IMR-90 (cell line): ENCODE measurements around the gene HAO2. TPM values are rescaled to one million over a fixed set of nuclear protein-coding genes. Genes with fewer than 3 reads are reported as not detected.

ENCODE experiments used
- ATAC-seq: fragments of 200-7000 bp; cut with Tn5 transposase; 2 replicates; pipeline ENCODE4 v1.9.1; 2020; ENCODE audit warnings: low read depth, mild to moderate bottlenecking, moderate library complexity
- BruUV-seq: library from RNA; stranded (reverse); fragments of 400-500 nt; replicated peaks from 2 replicates; lab custom pipeline; 2021; lab: Mats Ljungman, UMichigan
- CTCF ChIA-PET: fragments of 300-600 bp; formaldehyde crosslinking; extraction: SDS; loops from one replicate; lab custom pipeline; 2021; ENCODE audit warnings: antibody characterized with exemption; lab: Yijun Ruan, JAX
- POLR2A ChIA-PET: fragments of 300-600 bp; sonication (Branson Sonifier 250); formaldehyde crosslinking; loops from one replicate; lab custom pipeline; 2022; ENCODE audit warnings: antibody characterized with exemption; ENCODE audit not compliant: unreplicated experiment; lab: Charles Lee
- DNase-seq: peaks from one replicate; pipeline ENCODE4 v3.0.0; 2013
- H2AFZ ChIP-seq: replicated peaks from 2 replicates; pipeline ENCODE3; 2013; ENCODE audit warnings: low read length, mild to moderate bottlenecking; ENCODE audit not compliant: poor library complexity
- H2AK5ac ChIP-seq: 2 replicates; pipeline ENCODE4 v1.6.1; 2013; ENCODE audit warnings: low read depth, low read length, inconsistent platforms
- H2AK9ac ChIP-seq: replicated peaks from 2 replicates; pipeline ENCODE3; 2013; ENCODE audit warnings: mild to moderate bottlenecking, low read depth, low read length, moderate library complexity; ENCODE audit not compliant: poor library complexity
- H2BK120ac ChIP-seq: 2 replicates; pipeline ENCODE4 v1.6.1; 2013; ENCODE audit warnings: low read depth, low read length, inconsistent platforms
- H2BK15ac ChIP-seq: 3 replicates; pipeline ENCODE4 v1.6.1; 2013; ENCODE audit warnings: low read depth, low read length, inconsistent platforms
- H2BK20ac ChIP-seq: 2 replicates; pipeline ENCODE4 v1.6.1; 2013; ENCODE audit warnings: low read depth, mild to moderate bottlenecking, inconsistent platforms, low read length, moderate library complexity
- H2BK5ac ChIP-seq: 2 replicates; pipeline ENCODE4 v1.6.1; 2013; ENCODE audit warnings: mild to moderate bottlenecking, low read depth, low read length, inconsistent platforms; ENCODE audit not compliant: poor library complexity, severe bottlenecking
- H3K14ac ChIP-seq: replicated peaks from 2 replicates; pipeline ENCODE4 v1.6.1; 2013; ENCODE audit warnings: low read depth, low read length, inconsistent platforms
- H3K18ac ChIP-seq: 2 replicates; pipeline ENCODE4 v1.6.1; 2013; ENCODE audit warnings: low read depth, low read length, control low read depth
- H3K23ac ChIP-seq: 2 replicates; pipeline ENCODE4 v1.6.1; 2013; ENCODE audit warnings: low read depth, low read length, inconsistent platforms
- H3K27ac ChIP-seq: 2 replicates; pipeline ENCODE4 v1.5.1; 2013; ENCODE audit warnings: mild to moderate bottlenecking, control low read depth, low read length; ENCODE audit not compliant: insufficient read depth
- H3K27me3 ChIP-seq: 2 replicates; pipeline ENCODE4 v1.6.1; 2013; ENCODE audit warnings: low read length; ENCODE audit not compliant: control insufficient read depth, insufficient read depth
- H3K36me3 ChIP-seq: 2 replicates; pipeline ENCODE4 v1.6.1; 2013; ENCODE audit warnings: low read length, mixed read lengths; ENCODE audit not compliant: control insufficient read depth, insufficient read depth
- H3K4ac ChIP-seq: 2 replicates; pipeline ENCODE4 v1.6.1; 2013; ENCODE audit warnings: low read depth, low read length, inconsistent platforms
- H3K4me1 ChIP-seq: 2 replicates; pipeline ENCODE4 v1.6.1; 2013; ENCODE audit warnings: low read length, mixed read lengths; ENCODE audit not compliant: control insufficient read depth, insufficient read depth
- H3K4me2 ChIP-seq: 2 replicates; pipeline ENCODE4 v1.6.1; 2013; ENCODE audit warnings: low read depth, mild to moderate bottlenecking, control low read depth, low read length, moderate library complexity
- H3K4me3 ChIP-seq: 2 replicates; pipeline ENCODE4 v1.5.1; 2013; ENCODE audit warnings: low read depth, mild to moderate bottlenecking, control low read depth, low read length, moderate library complexity; ENCODE audit not compliant: insufficient read depth
- H3K56ac ChIP-seq: 2 replicates; pipeline ENCODE4 v1.6.1; 2013; ENCODE audit warnings: low read length, inconsistent platforms; ENCODE audit not compliant: insufficient read depth; ENCODE audit errors: extremely low read depth
- H3K79me1 ChIP-seq, 2 experiments: 2 replicates each; pipeline ENCODE4 v1.6.1; 2013; ENCODE audit warnings: low read length in 2 of 2, inconsistent platforms in 1 of 2, low read depth in 1 of 2
- H3K9ac ChIP-seq: 2 replicates; pipeline ENCODE4 v1.6.1; 2013; ENCODE audit warnings: low read depth, low read length, control low read depth
- H3K9me1 ChIP-seq: 2 replicates; pipeline ENCODE4 v1.6.1; 2013; ENCODE audit warnings: low read length, inconsistent platforms; ENCODE audit not compliant: insufficient read depth
- H3K9me3 ChIP-seq: 2 replicates; pipeline ENCODE4 v1.6.1; 2013; ENCODE audit warnings: low read length; ENCODE audit not compliant: control insufficient read depth, insufficient read depth
- H4K20me1 ChIP-seq: 2 replicates; pipeline ENCODE4 v1.6.1; 2013; ENCODE audit warnings: low read length, inconsistent platforms; ENCODE audit not compliant: insufficient read depth
- H4K5ac ChIP-seq: 2 replicates; pipeline ENCODE4 v1.6.1; 2013; ENCODE audit warnings: mild to moderate bottlenecking, low read depth, low read length, control low read depth
- H4K8ac ChIP-seq, 2 experiments: 2 replicates each; pipeline ENCODE4 v1.6.1; 2013; ENCODE audit warnings: low read depth in 2 of 2, low read length in 2 of 2, control low read depth in 1 of 2, inconsistent platforms in 1 of 2
- H4K91ac ChIP-seq: 2 replicates; pipeline ENCODE4 v1.6.1; 2013; ENCODE audit warnings: low read depth, low read length, inconsistent platforms; ENCODE audit not compliant: insufficient read depth
- CHD1 ChIP-seq: IDR thresholded peaks from 2 replicates; pipeline ENCODE4 v1.6.1; 2012; ENCODE audit warnings: low read depth, low read length, improper control_type of control experiment
- ELK1 ChIP-seq: fragments of 150-350 bp; IDR thresholded peaks from 2 replicates; pipeline ENCODE4 v1.6.1; 2016; ENCODE audit warnings: low read depth, mild to moderate bottlenecking, low read length, moderate library complexity, borderline replicate concordance
- MAFK ChIP-seq: IDR thresholded peaks from 2 replicates; pipeline ENCODE4 v1.6.1; 2012; ENCODE audit warnings: low read depth, low read length, improper control_type of control experiment
- MAZ ChIP-seq: IDR thresholded peaks from 2 replicates; pipeline ENCODE4 v1.6.1; 2012; ENCODE audit warnings: low read depth, mild to moderate bottlenecking, low read length, improper control_type of control experiment, moderate library complexity, borderline replicate concordance
- SMC3 ChIP-seq: fragments of 150-350 bp; IDR thresholded peaks from 2 replicates; pipeline ENCODE4 v1.6.1; 2016; ENCODE audit warnings: low read depth, mild to moderate bottlenecking, antibody characterized with exemption, low read length, moderate library complexity
- USF2 ChIP-seq: fragments of 150-350 bp; IDR thresholded peaks from 2 replicates; pipeline ENCODE4 v1.6.1; 2017; ENCODE audit warnings: mild to moderate bottlenecking, antibody characterized with exemption, low read length, low read depth
- dilution Hi-C: fragments of 300-500 bp; cut with HindIII; formaldehyde crosslinking; loops from one replicate; pipeline ENCODE4 v1.14.3; 2018; ENCODE audit warnings: low sequenced_read_pairs; ENCODE audit not compliant: unreplicated experiment
- in situ Hi-C: fragments of 300-500 bp; cut with MboI; formaldehyde crosslinking; loops from 3 replicates; pipeline ENCODE4 v1.14.3; 2019; ENCODE audit warnings: low sequenced_read_pairs, inconsistent platforms, mixed read lengths
- intact Hi-C: fragments of 100-400 bp; cut with micrococcal nuclease; formaldehyde crosslinking; loops from 2 replicates; pipeline ENCODE4 v1.10.0; 2022
- polyA plus RNA-seq, 3 experiments: library from polyadenylated mRNA; depleted of rRNA; stranded (reverse); fragments of >200 nt; gene quantifications; 2 replicates each; pipeline ENCODE4 v1.2.3, GENCODE V29; 2012; ENCODE audit warnings: low replicate concordance in 1 of 3
- total RNA-seq: library from RNA; depleted of rRNA; stranded (reverse); fragments of >200 nt; gene quantifications from 2 replicates; pipeline ENCODE4 v1.2.3, GENCODE V29; 2012

HAO2 gene
- total and polyA plus RNA-seq, 2 of the 4 experiments (the other 2 are of a cell fraction): not detected

GRCh38 chr1:119409731-119410130 lies 41.1 kb downstream of the HAO2 start:
- TF ChIP-seq USF2: no peak
- no peak for TF ChIP-seq MAZ
- no peak for TF ChIP-seq SMC3
- TF ChIP-seq ELK1: no peak
- TF ChIP-seq CHD1: no peak
- no peak for TF ChIP-seq MAFK
- dilution Hi-C loops (no loop called here), in situ Hi-C loops (no loop called here)

More at GRCh38 chr1:119409731-119410130, 41.1 kb downstream of the HAO2 start:
- Histone ChIP-seq H3K56ac (no peak overlapping the region), H2BK120ac (no peak overlapping the region), H3K36me3 (no peaks in the 10 kb centered on the region), H2BK5ac (no peak overlapping the region), H3K4me1 (no peaks in the 10 kb centered on the region), H3K27ac (no peak overlapping the region), H4K5ac (no peak overlapping the region), H2BK15ac (no peak overlapping the region), H4K8ac (no peak overlapping the region), H3K18ac (no peak overlapping the region), H3K4me3 (no peak overlapping the region), H3K27me3 (no peaks in the 10 kb centered on the region), H3K4ac (no peak overlapping the region), H3K9me3 (no peaks in the 10 kb centered on the region), H2AK9ac (no peak overlapping the region), H3K14ac (no peak overlapping the region), H2AK5ac (no peak overlapping the region), H3K9ac (no peak overlapping the region), H2AFZ (no peak overlapping the region), H3K9me1 (no peaks in the 10 kb centered on the region), H3K79me1 (no peaks in the 10 kb centered on the region), H3K4me2 (no peak overlapping the region), H4K20me1 (no peaks in the 10 kb centered on the region), H4K91ac (no peak overlapping the region), H3K23ac (no peak overlapping the region), H2BK20ac (no peak overlapping the region)
- ChIA-PET CTCF (no interaction called here), POLR2A (no interaction called here)
- intact Hi-C loops: no loop called here
- BruUV-seq: no TSS peak
- DNase-seq: peak; percentile 11
- ATAC-seq: no peak
